ENCODE results near the gene MIS12. TPM values are rescaled to one million over a fixed set of nuclear protein-coding genes. Genes with fewer than 3 reads are reported as not detected.

Gene MIS12
- total and polyA plus RNA-seq, 2 donors = 31.2 to 46.5 TPM

- H3K27ac ChIP-seq (ENCODE audit: low read depth in 1 of 2, low read length in 1 of 2) = peak within 1 kb of the TSS; percentile 100
- DNase-seq (ENCODE audit: low read depth in 6 of 9, low spot score in 9 of 9) = no peak
- peak within 1 kb of the TSS; percentile 93 to 97 for H3K4me3 ChIP-seq (ENCODE audit: low read length in 2 of 2)
- peaks cover 15 to 19% of the 10 kb centered on the region in 2 donors for H3K4me1 ChIP-seq (ENCODE audit: control insufficient read depth in 2 of 2, insufficient read depth in 2 of 2, low read length in 2 of 2)
- no peaks in the 10 kb centered on the region for H3K27me3 ChIP-seq (ENCODE audit: control insufficient read depth in 2 of 2, insufficient read depth in 1 of 2, low read length in 1 of 2)
- H3K9me3 ChIP-seq (ENCODE audit: control insufficient read depth in 2 of 2, insufficient read depth in 1 of 2, low read length in 1 of 2) = no peaks in the 10 kb centered on the region
- peaks cover 29 to 58% of the 10 kb centered on the region in 2 donors for H3K36me3 ChIP-seq (ENCODE audit: control insufficient read depth in 2 of 2, insufficient read depth in 2 of 2, low read length in 1 of 2)
- 7% methylated on average over 29 of the region's 29 CpGs for WGBS
Measured at GRCh38 chr17:5485270-5486205, 828 bp upstream of the MIS12 start, which contains the start of gene DERL2. DERL2 (minus strand) TSS chr17:5486178; CDS start chr17:5486161, 17 bp downstream.

- peaks cover 15 to 19% of the 10 kb centered on the region in 2 donors for H3K4me1 ChIP-seq (ENCODE audit: control insufficient read depth in 2 of 2, insufficient read depth in 2 of 2, low read length in 2 of 2)
- 93% methylated on average over 8 of the region's 8 CpGs for WGBS
- H3K27ac ChIP-seq (ENCODE audit: low read depth in 1 of 2, low read length in 1 of 2) = no peak overlapping the region
- peaks cover 0 to 2% of the 10 kb centered on the region in 2 donors for H3K9me3 ChIP-seq (ENCODE audit: control insufficient read depth in 2 of 2, insufficient read depth in 1 of 2, low read length in 1 of 2)
- H3K36me3 ChIP-seq (ENCODE audit: control insufficient read depth in 2 of 2, insufficient read depth in 2 of 2, low read length in 1 of 2) = peaks cover 17 to 35% of the 10 kb centered on the region in 2 donors
- no peaks in the 10 kb centered on the region for H3K27me3 ChIP-seq (ENCODE audit: control insufficient read depth in 2 of 2, insufficient read depth in 1 of 2, low read length in 1 of 2)
- no peak for DNase-seq (ENCODE audit: low read depth in 6 of 9, low spot score in 9 of 9)
- H3K4me3 ChIP-seq (ENCODE audit: low read length in 2 of 2) = no peak overlapping the region
Measured at GRCh38 chr17:5488752-5489151, 2.4 kb downstream of the MIS12 start.

- H3K4me3 ChIP-seq (ENCODE audit: low read length in 2 of 2) = no peak overlapping the region
- H3K9me3 ChIP-seq (ENCODE audit: control insufficient read depth in 2 of 2, insufficient read depth in 1 of 2, low read length in 1 of 2) = peaks cover 0 to 2% of the 10 kb centered on the region in 2 donors
- H3K4me1 ChIP-seq (ENCODE audit: control insufficient read depth in 2 of 2, insufficient read depth in 2 of 2, low read length in 2 of 2) = no peaks in the 10 kb centered on the region
- over 99% methylated on average over 2 of the region's 2 CpGs for WGBS
- DNase-seq (ENCODE audit: low read depth in 6 of 9, low spot score in 9 of 9) = no peak
- H3K27me3 ChIP-seq (ENCODE audit: control insufficient read depth in 2 of 2, insufficient read depth in 1 of 2, low read length in 1 of 2) = peaks cover 0 to 8% of the 10 kb centered on the region in 2 donors
- peaks cover 16 to 24% of the 10 kb centered on the region in 2 donors for H3K36me3 ChIP-seq (ENCODE audit: control insufficient read depth in 2 of 2, insufficient read depth in 2 of 2, low read length in 1 of 2)
- H3K27ac ChIP-seq (ENCODE audit: low read depth in 1 of 2, low read length in 1 of 2) = no peak overlapping the region
Measured at GRCh38 chr17:5492970-5493369, 6.6 kb downstream of the MIS12 start.

GRCh38 chr17:5499476-5500231 lies 13.3 kb downstream of the MIS12 start:
- WGBS = 61% methylated on average over 44 of the region's 44 CpGs
- peak in 1 of 9 donors; percentile 7 for DNase-seq (ENCODE audit: low read depth in 6 of 9, low spot score in 9 of 9)
- peak overlapping the region; percentile 63 to 70 for H3K4me3 ChIP-seq (ENCODE audit: low read length in 2 of 2)

GRCh38 chr17:5500247-5500588 lies 13.9 kb downstream of the MIS12 start:
- 6% methylated on average over 18 of the region's 18 CpGs for WGBS
- no peak for DNase-seq (ENCODE audit: low read depth in 6 of 9, low spot score in 9 of 9)
- Histone ChIP-seq H3K36me3 (ENCODE audit: control insufficient read depth in 2 of 2, insufficient read depth in 2 of 2, low read length in 1 of 2) (no peaks in the 10 kb centered on the region), H3K4me1 (ENCODE audit: control insufficient read depth in 2 of 2, insufficient read depth in 2 of 2, low read length in 2 of 2) (peaks cover 8 to 20% of the 10 kb centered on the region in 2 donors), H3K4me3 (ENCODE audit: low read length in 2 of 2) (peak overlapping the region; percentile 63 to 70), H3K27ac (ENCODE audit: low read depth in 1 of 2, low read length in 1 of 2) (no peak overlapping the region), H3K9me3 (ENCODE audit: control insufficient read depth in 2 of 2, insufficient read depth in 1 of 2, low read length in 1 of 2) (no peaks in the 10 kb centered on the region), H3K27me3 (ENCODE audit: control insufficient read depth in 2 of 2, insufficient read depth in 1 of 2, low read length in 1 of 2) (peaks cover 0 to 35% of the 10 kb centered on the region in 2 donors)

More at GRCh38 chr17:5499476-5500231, 13.3 kb downstream of the MIS12 start:
- peaks cover 0 to 37% of the 10 kb centered on the region in 2 donors for H3K27me3 ChIP-seq (ENCODE audit: control insufficient read depth in 2 of 2, insufficient read depth in 1 of 2, low read length in 1 of 2)
- peaks cover 8 to 20% of the 10 kb centered on the region in 2 donors for H3K4me1 ChIP-seq (ENCODE audit: control insufficient read depth in 2 of 2, insufficient read depth in 2 of 2, low read length in 2 of 2)
- no peaks in the 10 kb centered on the region for H3K36me3 ChIP-seq (ENCODE audit: control insufficient read depth in 2 of 2, insufficient read depth in 2 of 2, low read length in 1 of 2)
- H3K9me3 ChIP-seq (ENCODE audit: control insufficient read depth in 2 of 2, insufficient read depth in 1 of 2, low read length in 1 of 2) = no peaks in the 10 kb centered on the region
- H3K27ac ChIP-seq (ENCODE audit: low read depth in 1 of 2, low read length in 1 of 2) = no peak overlapping the region

- H3K4me1 ChIP-seq (ENCODE audit: control insufficient read depth in 2 of 2, insufficient read depth in 2 of 2, low read length in 2 of 2) = peaks cover 8 to 20% of the 10 kb centered on the region in 2 donors
- H3K9me3 ChIP-seq (ENCODE audit: control insufficient read depth in 2 of 2, insufficient read depth in 1 of 2, low read length in 1 of 2) = no peaks in the 10 kb centered on the region
- H3K4me3 ChIP-seq (ENCODE audit: low read length in 2 of 2) = peak overlapping the region; percentile 63 to 70
- peaks cover 0 to 33% of the 10 kb centered on the region in 2 donors for H3K27me3 ChIP-seq (ENCODE audit: control insufficient read depth in 2 of 2, insufficient read depth in 1 of 2, low read length in 1 of 2)
- DNase-seq (ENCODE audit: low read depth in 6 of 9, low spot score in 9 of 9) = peak; percentile 59 to 92 (median 76)
- under 1% methylated on average over 67 of the region's 67 CpGs for WGBS
- H3K27ac ChIP-seq (ENCODE audit: low read depth in 1 of 2, low read length in 1 of 2) = peak overlapping the region; percentile 46 to 51
- no peaks in the 10 kb centered on the region for H3K36me3 ChIP-seq (ENCODE audit: control insufficient read depth in 2 of 2, insufficient read depth in 2 of 2, low read length in 1 of 2)
Measured at GRCh38 chr17:5500589-5501391, 14.4 kb downstream of the MIS12 start.

- Histone ChIP-seq H3K27ac (ENCODE audit: low read depth in 1 of 2, low read length in 1 of 2) (no peak overlapping the region), H3K4me3 (ENCODE audit: low read length in 2 of 2) (no peak overlapping the region), H3K27me3 (ENCODE audit: control insufficient read depth in 2 of 2, insufficient read depth in 1 of 2, low read length in 1 of 2) (peaks cover 0 to 31% of the 10 kb centered on the region in 2 donors), H3K4me1 (ENCODE audit: control insufficient read depth in 2 of 2, insufficient read depth in 2 of 2, low read length in 2 of 2) (peaks cover 8 to 20% of the 10 kb centered on the region in 2 donors), H3K9me3 (ENCODE audit: control insufficient read depth in 2 of 2, insufficient read depth in 1 of 2, low read length in 1 of 2) (no peaks in the 10 kb centered on the region), H3K36me3 (ENCODE audit: control insufficient read depth in 2 of 2, insufficient read depth in 2 of 2, low read length in 1 of 2) (no peaks in the 10 kb centered on the region)
- 96% methylated on average over 8 of the region's 8 CpGs for WGBS
- no peak for DNase-seq (ENCODE audit: low read depth in 6 of 9, low spot score in 9 of 9)
Measured at GRCh38 chr17:5501685-5502084, 15.3 kb downstream of the MIS12 start.

- no peaks in the 10 kb centered on the region for H3K9me3 ChIP-seq (ENCODE audit: control insufficient read depth in 2 of 2, insufficient read depth in 1 of 2, low read length in 1 of 2)
- H3K4me3 ChIP-seq (ENCODE audit: low read length in 2 of 2) = no peak overlapping the region
- H3K36me3 ChIP-seq (ENCODE audit: control insufficient read depth in 2 of 2, insufficient read depth in 2 of 2, low read length in 1 of 2) = no peaks in the 10 kb centered on the region
- 97% methylated on average over 4 of the region's 4 CpGs for WGBS
- peaks cover 0 to 31% of the 10 kb centered on the region in 2 donors for H3K27me3 ChIP-seq (ENCODE audit: control insufficient read depth in 2 of 2, insufficient read depth in 1 of 2, low read length in 1 of 2)
- DNase-seq (ENCODE audit: low read depth in 6 of 9, low spot score in 9 of 9) = no peak
- H3K27ac ChIP-seq (ENCODE audit: low read depth in 1 of 2, low read length in 1 of 2) = no peak overlapping the region
- peaks cover 8 to 20% of the 10 kb centered on the region in 2 donors for H3K4me1 ChIP-seq (ENCODE audit: control insufficient read depth in 2 of 2, insufficient read depth in 2 of 2, low read length in 2 of 2)
Measured at GRCh38 chr17:5502552-5502951, 16.2 kb downstream of the MIS12 start.

All from thymus (tissue), 11 donors.